ENCODE results near the gene PARL. TPM values are rescaled to one million over a fixed set of nuclear protein-coding genes. Genes with fewer than 3 reads are reported as not detected.

Gene PARL
- total RNA-seq, 1 donor from 2014 or later: 58.5 TPM

- DNase-seq: no peak
- no peak overlapping the region for H3K4me3 Mint-ChIP-seq (ENCODE audit: unreplicated experiment)
- H3K4me1 Mint-ChIP-seq (ENCODE audit: low read depth, unreplicated experiment): peaks cover 3% of the 10 kb centered on the region
- H3K36me3 Mint-ChIP-seq (ENCODE audit: unreplicated experiment): no peaks in the 10 kb centered on the region
- H3K9me3 Mint-ChIP-seq (ENCODE audit: unreplicated experiment): no peaks in the 10 kb centered on the region
- H3K27ac Mint-ChIP-seq (ENCODE audit: unreplicated experiment): no peak overlapping the region
- H3K27me3 Mint-ChIP-seq (ENCODE audit: unreplicated experiment): peaks cover 5% of the 10 kb centered on the region
- no peak for TF ChIP-seq CTCF (IDR thresholded peaks at IDR 0.05; ENCODE audit: partially characterized antibody, unreplicated experiment)
These were observed 38.9 kb downstream of the PARL start for GRCh38 chr3:183845608-183846288.

- H3K4me3 Mint-ChIP-seq (ENCODE audit: unreplicated experiment): no peak overlapping the region
- H3K27me3 Mint-ChIP-seq (ENCODE audit: unreplicated experiment): peaks cover 5% of the 10 kb centered on the region
- no peak for TF ChIP-seq CTCF (IDR thresholded peaks at IDR 0.05; ENCODE audit: partially characterized antibody, unreplicated experiment)
- no peak for DNase-seq
- H3K9me3 Mint-ChIP-seq (ENCODE audit: unreplicated experiment): no peaks in the 10 kb centered on the region
- peaks cover 3% of the 10 kb centered on the region for H3K4me1 Mint-ChIP-seq (ENCODE audit: low read depth, unreplicated experiment)
- H3K27ac Mint-ChIP-seq (ENCODE audit: unreplicated experiment): no peak overlapping the region
- H3K36me3 Mint-ChIP-seq (ENCODE audit: unreplicated experiment): no peaks in the 10 kb centered on the region
These were observed 39.6 kb downstream of the PARL start for GRCh38 chr3:183845090-183845489.

- no peak for DNase-seq
- no peaks in the 10 kb centered on the region for H3K36me3 Mint-ChIP-seq (ENCODE audit: unreplicated experiment)
These were observed 40.1 kb downstream of the PARL start for GRCh38 chr3:183844606-183845005.

GRCh38 chr3:183839751-183840150 lies 44.9 kb downstream of the PARL start:
- no peak for TF ChIP-seq CTCF (IDR thresholded peaks at IDR 0.05; ENCODE audit: partially characterized antibody, unreplicated experiment)
- Mint-ChIP-seq H3K27ac (ENCODE audit: unreplicated experiment) (no peak overlapping the region), H3K4me3 (ENCODE audit: unreplicated experiment) (no peak overlapping the region), H3K4me1 (ENCODE audit: low read depth, unreplicated experiment) (peaks cover 3% of the 10 kb centered on the region), H3K9me3 (ENCODE audit: unreplicated experiment) (no peaks in the 10 kb centered on the region), H3K36me3 (ENCODE audit: unreplicated experiment) (no peaks in the 10 kb centered on the region), H3K27me3 (ENCODE audit: unreplicated experiment) (peaks cover 5% of the 10 kb centered on the region)
- no peak for DNase-seq

More at GRCh38 chr3:183844606-183845005, 40.1 kb downstream of the PARL start:
- H3K9me3 Mint-ChIP-seq (ENCODE audit: unreplicated experiment): no peaks in the 10 kb centered on the region
- peaks cover 5% of the 10 kb centered on the region for H3K27me3 Mint-ChIP-seq (ENCODE audit: unreplicated experiment)
- H3K27ac Mint-ChIP-seq (ENCODE audit: unreplicated experiment): no peak overlapping the region
- H3K4me3 Mint-ChIP-seq (ENCODE audit: unreplicated experiment): no peak overlapping the region
- no peak for TF ChIP-seq CTCF (IDR thresholded peaks at IDR 0.05; ENCODE audit: partially characterized antibody, unreplicated experiment)
- peaks cover 3% of the 10 kb centered on the region for H3K4me1 Mint-ChIP-seq (ENCODE audit: low read depth, unreplicated experiment)

- DNase-seq: no peak
- TF ChIP-seq CTCF (IDR thresholded peaks at IDR 0.05; ENCODE audit: partially characterized antibody, unreplicated experiment): no peak
- Mint-ChIP-seq H3K4me1 (ENCODE audit: low read depth, unreplicated experiment) (peaks cover 10% of the 10 kb centered on the region), H3K4me3 (ENCODE audit: unreplicated experiment) (no peak overlapping the region), H3K9me3 (ENCODE audit: unreplicated experiment) (no peaks in the 10 kb centered on the region), H3K27ac (ENCODE audit: unreplicated experiment) (no peak overlapping the region), H3K27me3 (ENCODE audit: unreplicated experiment) (peaks cover 6% of the 10 kb centered on the region), H3K36me3 (ENCODE audit: unreplicated experiment) (no peaks in the 10 kb centered on the region)
These were observed 46.8 kb downstream of the PARL start for GRCh38 chr3:183837894-183838293.
